Measurements from ENCODE around the gene SFI1.

- TF ChIP-seq, protein P1, sequence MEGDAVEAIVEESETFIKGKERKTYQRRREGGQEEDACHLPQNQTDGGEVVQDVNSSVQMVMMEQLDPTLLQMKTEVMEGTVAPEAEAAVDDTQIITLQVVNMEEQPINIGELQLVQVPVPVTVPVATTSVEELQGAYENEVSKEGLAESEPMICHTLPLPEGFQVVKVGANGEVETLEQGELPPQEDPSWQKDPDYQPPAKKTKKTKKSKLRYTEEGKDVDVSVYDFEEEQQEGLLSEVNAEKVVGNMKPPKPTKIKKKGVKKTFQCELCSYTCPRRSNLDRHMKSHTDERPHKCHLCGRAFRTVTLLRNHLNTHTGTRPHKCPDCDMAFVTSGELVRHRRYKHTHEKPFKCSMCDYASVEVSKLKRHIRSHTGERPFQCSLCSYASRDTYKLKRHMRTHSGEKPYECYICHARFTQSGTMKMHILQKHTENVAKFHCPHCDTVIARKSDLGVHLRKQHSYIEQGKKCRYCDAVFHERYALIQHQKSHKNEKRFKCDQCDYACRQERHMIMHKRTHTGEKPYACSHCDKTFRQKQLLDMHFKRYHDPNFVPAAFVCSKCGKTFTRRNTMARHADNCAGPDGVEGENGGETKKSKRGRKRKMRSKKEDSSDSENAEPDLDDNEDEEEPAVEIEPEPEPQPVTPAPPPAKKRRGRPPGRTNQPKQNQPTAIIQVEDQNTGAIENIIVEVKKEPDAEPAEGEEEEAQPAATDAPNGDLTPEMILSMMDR (IDR thresholded peaks at IDR 0.05; ENCODE audit: control extremely low read depth in 1 of 3, insufficient read depth in 1 of 3, low read depth in 1 of 3, low read length in 3 of 3), result no peak
- TF ChIP-seq CBX5 (IDR thresholded peaks at IDR 0.05; ENCODE audit: low read depth, low read length), result no peak
- no peak for TF ChIP-seq YY1 (IDR thresholded peaks at IDR 0.05; ENCODE audit: low read depth, low read length)
- TF ChIP-seq CBX8 (IDR thresholded peaks at IDR 0.05; ENCODE audit: borderline replicate concordance, low read depth, low read length), result no peak
- TF ChIP-seq JUND (IDR thresholded peaks at IDR 0.05; ENCODE audit: low read length), result no peak
- no peak for TF ChIP-seq JUN (IDR thresholded peaks at IDR 0.05; ENCODE audit: low read depth, low read length)
- no peak for TF ChIP-seq SIN3A (conservative IDR thresholded peaks at IDR 0.05 in 1 of 2, IDR thresholded peaks at IDR 0.05 in 1 of 2; ENCODE audit: low read depth in 1 of 2, low read length in 2 of 2)
- no peak for TF ChIP-seq POLR2A (IDR thresholded peaks at IDR 0.05; ENCODE audit: control extremely low read depth in 1 of 2, low read depth in 2 of 2, low read length in 2 of 2)
These were observed 130.3 kb downstream of the SFI1 start for GRCh38 chr22:31626427-31627150.
